HG03135 (cell line): ENCODE data around the gene PTPRN2.

Experiments
- ATAC-seq: cut with Tn5 transposase; IDR thresholded peaks from one replicate; pipeline ENCODE4 v1.9.1; 2021; ENCODE audit warnings: mild to moderate bottlenecking, moderate library complexity; ENCODE audit not compliant: unreplicated experiment

The PTPRN2 gene

GRCh38 chr7:157522954-157523353 is 1064.7 kb downstream of the PTPRN2 start:
- no peak for ATAC-seq

GRCh38 chr7:157522189-157522588 is 1065.4 kb downstream of the PTPRN2 start:
- no peak for ATAC-seq

GRCh38 chr7:157521752-157522151 is 1065.9 kb downstream of the PTPRN2 start:
- ATAC-seq, result no peak

GRCh38 chr7:157521061-157521731 is 1066.4 kb downstream of the PTPRN2 start:
- ATAC-seq, result no peak

GRCh38 chr7:157520249-157520648 is 1067.4 kb downstream of the PTPRN2 start:
- ATAC-seq, result peak; percentile 77

GRCh38 chr7:157519798-157520244 is 1067.8 kb downstream of the PTPRN2 start:
- ATAC-seq, result no peak

GRCh38 chr7:157519246-157519645 is 1068.4 kb downstream of the PTPRN2 start:
- no peak for ATAC-seq

- ATAC-seq, result no peak
These were observed 1069.0 kb downstream of the PTPRN2 start for GRCh38 chr7:157518514-157519175.

GRCh38 chr7:157517782-157518513 is 1069.7 kb downstream of the PTPRN2 start:
- no peak for ATAC-seq

- ATAC-seq, result no peak
These were observed 1070.5 kb downstream of the PTPRN2 start for GRCh38 chr7:157516911-157517781.

- no peak for ATAC-seq
These were observed 1071.3 kb downstream of the PTPRN2 start for GRCh38 chr7:157516311-157516710.

- no peak for ATAC-seq
These were observed 1072.1 kb downstream of the PTPRN2 start for GRCh38 chr7:157515342-157516041.

GRCh38 chr7:157514746-157515145 is 1072.9 kb downstream of the PTPRN2 start:
- no peak for ATAC-seq

GRCh38 chr7:157514306-157514705 is 1073.3 kb downstream of the PTPRN2 start:
- no peak for ATAC-seq

GRCh38 chr7:157513682-157514081 is 1073.9 kb downstream of the PTPRN2 start:
- no peak for ATAC-seq

GRCh38 chr7:157513162-157513621 is 1074.4 kb downstream of the PTPRN2 start:
- no peak for ATAC-seq

- no peak for ATAC-seq
These were observed 1078.4 kb downstream of the PTPRN2 start for GRCh38 chr7:157509226-157509625.

GRCh38 chr7:157508477-157508881 is 1079.1 kb downstream of the PTPRN2 start:
- ATAC-seq, result no peak

GRCh38 chr7:157507987-157508386 is 1079.6 kb downstream of the PTPRN2 start:
- ATAC-seq, result no peak

- no peak for ATAC-seq
These were observed 1081.4 kb downstream of the PTPRN2 start for GRCh38 chr7:157506268-157506667.
